HG02943 (cell line): Measurements from ENCODE around the gene FBL.
"Not testable (repeated sequence)": the region's sequence is repeated elsewhere in the genome, so short reads cannot be mapped to it uniquely, and the experiment has no call there.

Experiments
- ATAC-seq: cut with Tn5 transposase; IDR thresholded peaks from one replicate; pipeline ENCODE4 v1.9.1; 2021; ENCODE audit warnings: mild to moderate bottlenecking, low read depth, moderate library complexity; ENCODE audit not compliant: unreplicated experiment

FBL gene

GRCh38 chr19:39845933-39846677 is at the start of gene FBL:
Gene FBL (minus strand): TSS chr19:39846379. CDS start chr19:39846300, 79 bp downstream.
- peak; percentile 81 for ATAC-seq

- ATAC-seq = not testable (repeated sequence)
These were observed 48.9 kb upstream of the FBL start for GRCh38 chr19:39895096-39895495.

GRCh38 chr19:39894236-39894606 is 48.0 kb upstream of the FBL start:
- not testable (repeated sequence) for ATAC-seq

GRCh38 chr19:39893366-39894235 is 47.4 kb upstream of the FBL start:
- not testable (repeated sequence) for ATAC-seq

GRCh38 chr19:39892506-39892902 is 46.3 kb upstream of the FBL start:
- not testable (repeated sequence) for ATAC-seq

GRCh38 chr19:39891660-39892505 is 45.7 kb upstream of the FBL start:
- not testable (repeated sequence) for ATAC-seq

GRCh38 chr19:39890755-39891551 is 44.8 kb upstream of the FBL start:
- ATAC-seq = no peak

- ATAC-seq = not testable (repeated sequence)
These were observed 43.9 kb upstream of the FBL start for GRCh38 chr19:39889872-39890754.

GRCh38 chr19:39887456-39887951 is 41.3 kb upstream of the FBL start:
- not testable (repeated sequence) for ATAC-seq

GRCh38 chr19:39885821-39886554 is 39.8 kb upstream of the FBL start:
- not testable (repeated sequence) for ATAC-seq

- not testable (repeated sequence) for ATAC-seq
These were observed 38.5 kb upstream of the FBL start for GRCh38 chr19:39884721-39885120.

GRCh38 chr19:39882645-39883044 is 36.5 kb upstream of the FBL start:
- ATAC-seq = not testable (repeated sequence)

- ATAC-seq = not testable (repeated sequence)
These were observed 35.4 kb upstream of the FBL start for GRCh38 chr19:39881495-39882110.

- not testable (repeated sequence) for ATAC-seq
These were observed 34.1 kb upstream of the FBL start for GRCh38 chr19:39880241-39880640.

- not testable (repeated sequence) for ATAC-seq
These were observed 33.6 kb upstream of the FBL start for GRCh38 chr19:39879796-39880195.

- not testable (repeated sequence) for ATAC-seq
These were observed 32.7 kb upstream of the FBL start for GRCh38 chr19:39878866-39879265.

GRCh38 chr19:39878398-39878797 is 32.2 kb upstream of the FBL start:
- no peak for ATAC-seq
